GM23248 (cell line): ENCODE results near the gene DDTL.
"Not testable (repeated sequence)": the region's sequence is repeated elsewhere in the genome, so short reads cannot be mapped to it uniquely, and the experiment has no call there.

Experiments
- EZH2 ChIP-seq: fragments of 200-600 bp; sonication (generic); IDR thresholded peaks from 2 replicates; pipeline ENCODE4 v1.6.1; 2018; ENCODE audit warnings: antibody characterized with exemption, mild to moderate bottlenecking; ENCODE audit not compliant: insufficient read depth, poor library complexity, severe bottlenecking
- EZH2phosphoT487 ChIP-seq: fragments of 200-600 bp; sonication (generic); IDR thresholded peaks from 2 replicates; pipeline ENCODE4 v1.6.1; 2018; ENCODE audit warnings: antibody characterized with exemption, moderate library complexity, mild to moderate bottlenecking, low read depth; ENCODE audit not compliant: insufficient read depth

DNA sequence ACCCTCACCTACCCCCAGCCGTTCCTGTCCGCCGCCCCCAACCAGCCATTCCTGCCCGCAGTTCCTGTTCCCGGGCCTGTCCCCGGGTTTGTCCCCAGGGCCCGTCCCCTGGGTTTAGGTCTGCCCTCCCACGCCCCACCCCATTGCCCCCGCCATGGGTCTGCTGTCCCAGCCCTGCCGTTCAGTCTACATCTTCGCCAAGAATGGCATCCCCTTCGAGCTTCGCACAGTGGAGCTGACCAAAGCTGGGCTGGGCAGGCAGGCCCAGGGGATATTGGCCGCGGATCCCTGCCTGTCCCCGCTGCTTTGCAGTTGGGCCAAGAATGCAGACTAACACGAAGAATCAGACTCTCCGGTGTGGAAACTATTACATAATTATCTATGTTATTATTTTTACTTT, 16.9 kb upstream of the DDTL start:
- TF ChIP-seq EZH2, EZH2phosphoT487: not testable (repeated sequence)
